IMR-90 (cell line): ENCODE measurements around the gene REPIN1. TPM values are rescaled to one million over a fixed set of nuclear protein-coding genes. Genes with fewer than 3 reads are reported as not detected.

ENCODE experiments used
- ATAC-seq: fragments of 200-7000 bp; cut with Tn5 transposase; 2 replicates; pipeline ENCODE4 v1.9.1; 2020; ENCODE audit warnings: low read depth, mild to moderate bottlenecking, moderate library complexity
- BruUV-seq: library from RNA; stranded (reverse); fragments of 400-500 nt; replicated peaks from 2 replicates; lab custom pipeline; 2021; lab: Mats Ljungman, UMichigan
- CTCF ChIA-PET: fragments of 300-600 bp; formaldehyde crosslinking; extraction: SDS; loops from one replicate; lab custom pipeline; 2021; ENCODE audit warnings: antibody characterized with exemption; lab: Yijun Ruan, JAX
- POLR2A ChIA-PET: fragments of 300-600 bp; sonication (Branson Sonifier 250); formaldehyde crosslinking; loops from one replicate; lab custom pipeline; 2022; ENCODE audit warnings: antibody characterized with exemption; ENCODE audit not compliant: unreplicated experiment; lab: Charles Lee
- DNase-seq: peaks from one replicate; pipeline ENCODE4 v3.0.0; 2013
- H2AFZ ChIP-seq: replicated peaks from 2 replicates; pipeline ENCODE3; 2013; ENCODE audit warnings: low read length, mild to moderate bottlenecking; ENCODE audit not compliant: poor library complexity
- H2AK5ac ChIP-seq: 2 replicates; pipeline ENCODE4 v1.6.1; 2013; ENCODE audit warnings: low read depth, low read length, inconsistent platforms
- H2AK9ac ChIP-seq: replicated peaks from 2 replicates; pipeline ENCODE3; 2013; ENCODE audit warnings: mild to moderate bottlenecking, low read depth, low read length, moderate library complexity; ENCODE audit not compliant: poor library complexity
- H2BK120ac ChIP-seq: 2 replicates; pipeline ENCODE4 v1.6.1; 2013; ENCODE audit warnings: low read depth, low read length, inconsistent platforms
- H2BK15ac ChIP-seq: 3 replicates; pipeline ENCODE4 v1.6.1; 2013; ENCODE audit warnings: low read depth, low read length, inconsistent platforms
- H2BK20ac ChIP-seq: 2 replicates; pipeline ENCODE4 v1.6.1; 2013; ENCODE audit warnings: low read depth, mild to moderate bottlenecking, inconsistent platforms, low read length, moderate library complexity
- H2BK5ac ChIP-seq: 2 replicates; pipeline ENCODE4 v1.6.1; 2013; ENCODE audit warnings: mild to moderate bottlenecking, low read depth, low read length, inconsistent platforms; ENCODE audit not compliant: poor library complexity, severe bottlenecking
- H3K14ac ChIP-seq: replicated peaks from 2 replicates; pipeline ENCODE4 v1.6.1; 2013; ENCODE audit warnings: low read depth, low read length, inconsistent platforms
- H3K18ac ChIP-seq: 2 replicates; pipeline ENCODE4 v1.6.1; 2013; ENCODE audit warnings: low read depth, low read length, control low read depth
- H3K23ac ChIP-seq: 2 replicates; pipeline ENCODE4 v1.6.1; 2013; ENCODE audit warnings: low read depth, low read length, inconsistent platforms
- H3K27ac ChIP-seq: 2 replicates; pipeline ENCODE4 v1.5.1; 2013; ENCODE audit warnings: mild to moderate bottlenecking, control low read depth, low read length; ENCODE audit not compliant: insufficient read depth
- H3K27me3 ChIP-seq: 2 replicates; pipeline ENCODE4 v1.6.1; 2013; ENCODE audit warnings: low read length; ENCODE audit not compliant: control insufficient read depth, insufficient read depth
- H3K36me3 ChIP-seq: 2 replicates; pipeline ENCODE4 v1.6.1; 2013; ENCODE audit warnings: low read length, mixed read lengths; ENCODE audit not compliant: control insufficient read depth, insufficient read depth
- H3K4ac ChIP-seq: 2 replicates; pipeline ENCODE4 v1.6.1; 2013; ENCODE audit warnings: low read depth, low read length, inconsistent platforms
- H3K4me1 ChIP-seq: 2 replicates; pipeline ENCODE4 v1.6.1; 2013; ENCODE audit warnings: low read length, mixed read lengths; ENCODE audit not compliant: control insufficient read depth, insufficient read depth
- H3K4me2 ChIP-seq: 2 replicates; pipeline ENCODE4 v1.6.1; 2013; ENCODE audit warnings: low read depth, mild to moderate bottlenecking, control low read depth, low read length, moderate library complexity
- H3K4me3 ChIP-seq: 2 replicates; pipeline ENCODE4 v1.5.1; 2013; ENCODE audit warnings: low read depth, mild to moderate bottlenecking, control low read depth, low read length, moderate library complexity; ENCODE audit not compliant: insufficient read depth
- H3K56ac ChIP-seq: 2 replicates; pipeline ENCODE4 v1.6.1; 2013; ENCODE audit warnings: low read length, inconsistent platforms; ENCODE audit not compliant: insufficient read depth; ENCODE audit errors: extremely low read depth
- H3K79me1 ChIP-seq, 2 experiments: 2 replicates each; pipeline ENCODE4 v1.6.1; 2013; ENCODE audit warnings: low read length in 2 of 2, inconsistent platforms in 1 of 2, low read depth in 1 of 2
- H3K9ac ChIP-seq: 2 replicates; pipeline ENCODE4 v1.6.1; 2013; ENCODE audit warnings: low read depth, low read length, control low read depth
- H3K9me1 ChIP-seq: 2 replicates; pipeline ENCODE4 v1.6.1; 2013; ENCODE audit warnings: low read length, inconsistent platforms; ENCODE audit not compliant: insufficient read depth
- H3K9me3 ChIP-seq: 2 replicates; pipeline ENCODE4 v1.6.1; 2013; ENCODE audit warnings: low read length; ENCODE audit not compliant: control insufficient read depth, insufficient read depth
- H4K20me1 ChIP-seq: 2 replicates; pipeline ENCODE4 v1.6.1; 2013; ENCODE audit warnings: low read length, inconsistent platforms; ENCODE audit not compliant: insufficient read depth
- H4K5ac ChIP-seq: 2 replicates; pipeline ENCODE4 v1.6.1; 2013; ENCODE audit warnings: mild to moderate bottlenecking, low read depth, low read length, control low read depth
- H4K8ac ChIP-seq, 2 experiments: 2 replicates each; pipeline ENCODE4 v1.6.1; 2013; ENCODE audit warnings: low read depth in 2 of 2, low read length in 2 of 2, control low read depth in 1 of 2, inconsistent platforms in 1 of 2
- H4K91ac ChIP-seq: 2 replicates; pipeline ENCODE4 v1.6.1; 2013; ENCODE audit warnings: low read depth, low read length, inconsistent platforms; ENCODE audit not compliant: insufficient read depth
- BHLHE40 ChIP-seq: fragments of 150-350 bp; IDR thresholded peaks from 2 replicates; pipeline ENCODE4 v1.6.1; 2016; ENCODE audit warnings: mild to moderate bottlenecking, low read depth, low read length
- CEBPB ChIP-seq: IDR thresholded peaks from 2 replicates; pipeline ENCODE4 v1.6.1; 2012; ENCODE audit warnings: low read depth, low read length, improper control_type of control experiment
- CHD1 ChIP-seq: IDR thresholded peaks from 2 replicates; pipeline ENCODE4 v1.6.1; 2012; ENCODE audit warnings: low read depth, low read length, improper control_type of control experiment
- CTCF ChIP-seq: conservative IDR thresholded peaks from 2 replicates; pipeline ENCODE4 v1.5.1; 2012; ENCODE audit warnings: mild to moderate bottlenecking, low read depth, low read length, improper control_type of control experiment
- ELK1 ChIP-seq: fragments of 150-350 bp; IDR thresholded peaks from 2 replicates; pipeline ENCODE4 v1.6.1; 2016; ENCODE audit warnings: low read depth, mild to moderate bottlenecking, low read length, moderate library complexity, borderline replicate concordance
- FOS ChIP-seq: fragments of 150-350 bp; IDR thresholded peaks from 2 replicates; pipeline ENCODE4 v1.6.1; 2016; ENCODE audit warnings: low read depth, low read length
- MAFK ChIP-seq: IDR thresholded peaks from 2 replicates; pipeline ENCODE4 v1.6.1; 2012; ENCODE audit warnings: low read depth, low read length, improper control_type of control experiment
- MAZ ChIP-seq: IDR thresholded peaks from 2 replicates; pipeline ENCODE4 v1.6.1; 2012; ENCODE audit warnings: low read depth, mild to moderate bottlenecking, low read length, improper control_type of control experiment, moderate library complexity, borderline replicate concordance
- MXI1 ChIP-seq: IDR thresholded peaks from 2 replicates; pipeline ENCODE4 v1.6.1; 2012; ENCODE audit warnings: low read depth, mild to moderate bottlenecking, low read length, moderate library complexity, borderline replicate concordance
- NFE2L2 ChIP-seq: fragments of 150-350 bp; IDR thresholded peaks from 2 replicates; pipeline ENCODE4 v1.6.1; 2016; ENCODE audit warnings: low read depth, mild to moderate bottlenecking, low read length
- POLR2A ChIP-seq: IDR thresholded peaks from 2 replicates; pipeline ENCODE4 v1.6.1; 2012; ENCODE audit warnings: mild to moderate bottlenecking, low read depth, low read length
- RAD21 ChIP-seq: IDR thresholded peaks from 2 replicates; pipeline ENCODE4 v1.6.1; 2012; ENCODE audit warnings: low read length, improper control_type of control experiment
- RCOR1 ChIP-seq: IDR thresholded peaks from 2 replicates; pipeline ENCODE4 v1.6.1; 2012; ENCODE audit warnings: mild to moderate bottlenecking, low read length, improper control_type of control experiment; ENCODE audit not compliant: insufficient replicate concordance
- RFX5 ChIP-seq: IDR thresholded peaks from 2 replicates; pipeline ENCODE4 v1.8.0; 2012; ENCODE audit warnings: low read depth, mild to moderate bottlenecking, low read length, moderate library complexity
- SMC3 ChIP-seq: fragments of 150-350 bp; IDR thresholded peaks from 2 replicates; pipeline ENCODE4 v1.6.1; 2016; ENCODE audit warnings: low read depth, mild to moderate bottlenecking, antibody characterized with exemption, low read length, moderate library complexity
- USF2 ChIP-seq: fragments of 150-350 bp; IDR thresholded peaks from 2 replicates; pipeline ENCODE4 v1.6.1; 2017; ENCODE audit warnings: mild to moderate bottlenecking, antibody characterized with exemption, low read length, low read depth
- WGBS, 2 experiments: methylation state at CpG; one replicate each; pipeline versions ENCODE4 v1.1.5 to v1.1.7; 2013; ENCODE audit warnings: missing lambda C conversion rate in 2 of 2; ENCODE audit not compliant: insufficient read length in 1 of 2; ENCODE audit errors: extremely low coverage in 2 of 2; 5-methylcytosine and 5-hydroxymethylcytosine counted together
- dilution Hi-C: fragments of 300-500 bp; cut with HindIII; formaldehyde crosslinking; loops from one replicate; pipeline ENCODE4 v1.14.3; 2018; ENCODE audit warnings: low sequenced_read_pairs; ENCODE audit not compliant: unreplicated experiment
- in situ Hi-C: fragments of 300-500 bp; cut with MboI; formaldehyde crosslinking; loops from 3 replicates; pipeline ENCODE4 v1.14.3; 2019; ENCODE audit warnings: low sequenced_read_pairs, inconsistent platforms, mixed read lengths
- intact Hi-C: fragments of 100-400 bp; cut with micrococcal nuclease; formaldehyde crosslinking; loops from 2 replicates; pipeline ENCODE4 v1.10.0; 2022
- polyA plus RNA-seq, 3 experiments: library from polyadenylated mRNA; depleted of rRNA; stranded (reverse); fragments of >200 nt; gene quantifications; 2 replicates each; pipeline ENCODE4 v1.2.3, GENCODE V29; 2012; ENCODE audit warnings: low replicate concordance in 1 of 3
- total RNA-seq: library from RNA; depleted of rRNA; stranded (reverse); fragments of >200 nt; gene quantifications from 2 replicates; pipeline ENCODE4 v1.2.3, GENCODE V29; 2012

The REPIN1 gene
- total and polyA plus RNA-seq, 2 of the 4 experiments (the other 2 are of a cell fraction), result 19.4 to 50.6 TPM

DNA sequence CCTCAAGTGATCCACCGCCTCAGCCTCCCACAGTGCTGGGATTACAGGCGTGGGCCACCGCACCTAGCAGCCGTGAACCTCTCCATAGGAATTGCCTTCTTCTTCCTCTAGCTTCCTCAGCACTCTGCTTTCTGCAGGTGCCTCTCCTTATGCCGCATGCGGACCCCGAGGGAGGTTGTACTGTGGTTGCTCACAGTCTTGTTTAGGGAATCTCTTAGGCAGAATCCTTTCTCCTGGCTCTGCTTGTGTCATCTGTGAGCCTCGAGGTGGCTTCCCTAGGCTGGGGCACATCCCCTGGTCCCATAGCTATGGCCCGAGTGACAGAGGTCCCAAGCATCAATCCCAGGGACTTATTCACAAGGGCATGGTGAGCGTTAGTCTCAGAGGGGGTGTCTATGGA is 48.6 kb downstream of the REPIN1 start:
- H3K36me3 ChIP-seq, result no peaks in the 10 kb centered on the region
- no peaks in the 10 kb centered on the region for H3K79me1 ChIP-seq
- ChIA-PET POLR2A (no interaction called here), CTCF (no interaction called here)
- ATAC-seq (no peak), DNase-seq (no peak)
- no peak overlapping the region for H2BK120ac ChIP-seq
- no peak overlapping the region for H4K5ac ChIP-seq
- H4K20me1 ChIP-seq, result no peaks in the 10 kb centered on the region
- H2AK5ac ChIP-seq, result no peak overlapping the region
- no peaks in the 10 kb centered on the region for H3K9me3 ChIP-seq
- no peak overlapping the region for H2AFZ ChIP-seq
- no peak overlapping the region for H2BK5ac ChIP-seq
- WGBS, 2 experiments, result no CpG with 5 or more reads among the region's 10 CpGs
- no peak overlapping the region for H3K18ac ChIP-seq
- H3K4ac ChIP-seq, result no peak overlapping the region
- no peak overlapping the region for H3K4me2 ChIP-seq
- H3K4me1 ChIP-seq, result no peaks in the 10 kb centered on the region
- H2AK9ac ChIP-seq, result no peak overlapping the region
- H4K91ac ChIP-seq, result no peak overlapping the region
- TF ChIP-seq NFE2L2 (no peak), POLR2A (no peak), MXI1 (no peak), RAD21 (no peak), CTCF (no peak), RFX5 (no peak), BHLHE40 (no peak), CHD1 (no peak), FOS (no peak), SMC3 (no peak), CEBPB (no peak), MAFK (no peak), MAZ (no peak), ELK1 (no peak), RCOR1 (no peak), USF2 (no peak)
- intact Hi-C loops (no loop called here), dilution Hi-C loops (no loop called here), in situ Hi-C loops (loop anchor here (25.0 kb wide), 2 partner anchors 555 to 570 kb away; partner anchors contain the start of genes ATP6V0E2, KCNH2 and NOS3)
- no peak overlapping the region for H3K56ac ChIP-seq
- BruUV-seq, result no TSS peak
- H3K27me3 ChIP-seq, result no peaks in the 10 kb centered on the region
- H3K23ac ChIP-seq, result no peak overlapping the region
- H3K9me1 ChIP-seq, result no peaks in the 10 kb centered on the region
- no peak overlapping the region for H3K9ac ChIP-seq
- H3K14ac ChIP-seq, result no peak overlapping the region
- no peak overlapping the region for H2BK15ac ChIP-seq
- H3K27ac ChIP-seq, result no peak overlapping the region
- no peak overlapping the region for H4K8ac ChIP-seq
- H3K4me3 ChIP-seq, result no peak overlapping the region
- H2BK20ac ChIP-seq, result no peak overlapping the region
